Medulla oblongata (tissue), 1 donor: ENCODE measurements around the gene ETDC.
"Not testable (repeated sequence)": the region's sequence is repeated elsewhere in the genome, so short reads cannot be mapped to it uniquely, and the experiment has no call there.

ENCODE experiments used
- DNase-seq: peaks from one replicate; pipeline ENCODE4 v3.0.0-alpha.2; 2015; ENCODE audit errors: extremely low spot score

ETDC gene

DNA sequence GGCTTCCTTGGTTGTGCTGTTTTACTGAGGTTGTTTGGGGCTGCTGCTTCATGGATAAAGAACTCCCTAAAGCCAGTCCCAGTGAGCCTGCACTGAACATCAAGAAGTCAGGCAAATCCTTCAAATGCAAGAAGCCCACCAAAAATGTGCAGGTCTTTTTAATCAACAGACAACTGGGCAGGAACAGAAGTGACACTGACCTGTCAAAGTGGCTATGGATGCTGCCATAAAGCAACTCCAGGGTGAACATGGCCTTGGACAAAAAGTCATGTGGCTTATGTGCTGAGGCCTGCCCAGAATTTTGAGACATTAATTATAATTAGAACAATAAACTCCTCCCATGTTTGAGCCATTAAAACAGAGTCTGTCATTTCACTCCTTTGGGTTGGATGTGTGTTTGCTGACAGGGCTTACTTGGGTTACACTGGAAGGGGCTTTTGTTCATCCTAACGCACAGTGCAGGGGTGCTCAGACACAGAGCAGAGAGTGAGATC is at the start of gene ETDC:
Gene ETDC, plus strand, starts transcription at position 51 of the 494 bp plus-strand sequence. Its CDS starts 0 bp downstream, at position 51.
- no peak for DNase-seq

GRCh38 chrX:135260976-135261375 is 48.3 kb upstream of the ETDC start:
- not testable (repeated sequence) for DNase-seq

- DNase-seq: not testable (repeated sequence)
These were observed 45.9 kb upstream of the ETDC start for GRCh38 chrX:135263376-135263775.

DNA sequence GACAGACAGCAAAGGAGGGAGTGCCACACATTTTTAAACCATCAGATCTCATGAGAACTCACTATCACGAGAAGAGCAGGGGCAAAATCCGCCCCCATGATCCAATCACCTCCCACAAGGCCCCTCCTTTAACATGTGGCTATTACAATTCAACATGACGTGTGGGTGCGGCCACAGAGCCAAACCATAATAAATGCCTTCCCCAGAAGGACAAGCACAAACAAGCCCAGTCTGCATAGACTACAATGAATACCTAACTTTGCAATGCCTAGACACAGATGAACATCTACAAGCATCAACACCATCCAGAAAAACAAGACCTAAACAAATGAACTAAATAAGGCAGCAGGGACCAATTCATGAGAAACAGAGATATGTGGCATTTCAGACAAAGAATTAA is 45.1 kb upstream of the ETDC start:
- DNase-seq: no peak

DNA sequence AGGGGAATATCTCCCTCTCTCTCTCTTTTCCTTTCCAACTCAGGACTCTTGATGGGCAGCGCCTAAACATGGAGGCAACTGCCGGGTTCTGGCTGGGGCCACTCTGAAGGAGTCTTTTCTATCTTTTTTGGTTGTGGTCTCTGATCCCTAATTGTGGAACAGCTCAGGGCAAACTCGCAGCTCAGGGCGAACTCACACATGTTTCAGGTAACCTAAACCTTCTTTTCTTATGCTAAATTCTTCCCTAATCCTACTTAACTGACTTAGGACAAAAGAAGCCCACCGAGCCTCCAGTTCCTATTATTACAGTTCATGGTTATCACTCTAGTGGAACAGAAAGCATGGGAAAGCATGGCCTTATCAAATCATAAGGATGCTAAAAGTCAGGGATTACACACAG is 36.1 kb upstream of the ETDC start:
- DNase-seq: no peak

DNA sequence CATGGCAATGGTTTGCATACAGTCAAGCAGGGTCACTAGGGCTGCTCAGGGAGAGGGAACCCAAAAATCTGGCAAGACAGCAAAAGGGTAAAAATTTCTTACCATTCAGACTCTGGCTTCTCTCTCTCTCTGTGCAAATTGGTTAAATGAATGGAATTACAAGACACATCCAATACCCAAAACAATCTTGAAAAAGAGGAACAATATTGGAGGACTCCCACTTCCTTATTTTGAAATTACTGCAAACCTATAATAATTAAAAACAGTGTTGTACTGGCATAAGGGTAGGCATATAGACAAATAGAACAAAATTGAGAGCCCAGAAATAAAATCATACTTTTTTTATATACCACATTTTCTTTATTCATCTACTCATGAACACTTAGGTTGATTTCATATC is 33.3 kb upstream of the ETDC start:
- no peak for DNase-seq

GRCh38 chrX:135287266-135287823 is 21.9 kb upstream of the ETDC start:
- no peak for DNase-seq

- peak; percentile 54 for DNase-seq
These were observed 13.9 kb upstream of the ETDC start for GRCh38 chrX:135295238-135295943.

GRCh38 chrX:135295944-135296305 is 13.4 kb upstream of the ETDC start:
- no peak for DNase-seq

- no peak for DNase-seq
These were observed 6.9 kb upstream of the ETDC start for GRCh38 chrX:135302269-135302873.

DNA sequence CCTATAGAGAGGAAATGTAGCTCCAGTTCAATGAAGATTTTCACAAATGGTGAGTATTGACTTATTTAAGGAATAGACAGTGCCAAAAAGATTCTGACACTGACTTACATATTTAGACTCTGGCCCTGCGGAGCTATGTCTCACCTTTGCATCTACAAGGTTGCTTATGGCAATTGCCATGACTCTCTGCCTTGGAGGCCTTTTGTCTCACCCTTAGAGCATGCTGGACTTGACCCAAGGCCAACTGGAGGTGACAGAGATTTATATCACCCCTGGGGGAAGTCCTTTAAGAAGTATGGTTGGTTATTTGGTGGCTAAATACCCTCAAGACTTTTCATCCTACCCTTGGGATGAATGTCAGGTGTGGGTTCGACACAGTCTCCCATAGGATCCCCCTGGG is 4.5 kb upstream of the ETDC start:
- DNase-seq: no peak

DNA sequence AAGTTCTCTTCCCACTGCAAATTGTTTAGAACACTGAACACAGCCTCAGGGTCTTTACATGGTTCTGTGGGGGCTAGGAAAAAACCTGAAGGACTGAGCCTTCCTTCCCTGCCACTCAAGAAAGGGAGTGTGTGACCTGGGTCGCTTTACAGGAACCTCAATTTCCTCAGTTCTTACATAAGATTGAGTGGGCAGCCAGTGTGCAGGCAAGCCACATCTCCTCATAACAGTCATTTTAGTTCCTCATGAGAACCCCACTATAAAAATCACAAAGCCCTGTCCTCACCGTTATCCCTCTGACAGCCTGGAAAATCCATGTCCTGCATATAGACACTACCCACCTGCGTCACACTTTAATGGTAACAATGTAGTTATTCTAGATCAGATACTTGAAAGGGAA is 2.1 kb upstream of the ETDC start:
- no peak for DNase-seq

- DNase-seq: no peak
These were observed 880 bp upstream of the ETDC start for GRCh38 chrX:135308345-135308855.

DNA sequence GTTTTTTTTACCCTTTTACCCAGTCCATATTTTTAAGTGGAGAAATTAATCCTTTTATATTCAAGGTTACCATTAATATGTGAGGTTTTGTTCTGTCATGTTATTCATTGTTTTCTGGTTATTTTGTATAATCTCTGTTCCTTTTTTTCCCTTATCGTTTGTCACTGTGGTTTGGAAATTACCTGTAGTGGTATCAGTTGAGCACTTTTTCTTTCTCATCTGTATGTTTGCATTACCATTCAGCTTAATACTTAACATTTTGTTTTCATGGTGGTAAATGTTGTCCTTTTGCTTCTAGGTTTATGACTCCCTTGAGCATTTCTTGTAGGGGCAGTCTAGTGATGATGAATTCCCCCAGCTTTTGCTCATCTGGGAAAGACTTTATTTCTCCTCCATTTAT is 6.6 kb downstream of the ETDC start:
- no peak for DNase-seq

DNA sequence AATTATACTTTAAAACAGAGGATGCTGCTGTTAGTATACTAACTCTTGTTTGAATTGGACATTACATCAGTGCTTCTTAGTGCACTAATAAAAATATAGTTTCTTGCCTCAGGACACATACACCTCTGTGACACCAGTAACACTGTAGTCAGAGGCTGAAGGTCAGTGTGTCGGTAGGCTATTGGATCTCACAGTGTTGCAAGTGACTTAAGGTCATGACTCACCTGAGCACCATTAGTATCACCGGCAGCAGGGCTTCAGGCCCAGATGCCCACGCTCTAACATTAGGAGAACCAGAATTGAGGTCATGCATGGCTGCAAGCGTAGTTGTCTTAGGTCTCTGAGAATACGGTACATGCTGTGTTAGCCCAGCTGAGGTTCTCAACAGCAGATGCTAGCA is 15.2 kb downstream of the ETDC start:
- DNase-seq: no peak

GRCh38 chrX:135325036-135325818 is 15.9 kb downstream of the ETDC start:
- DNase-seq: not testable (repeated sequence)

DNA sequence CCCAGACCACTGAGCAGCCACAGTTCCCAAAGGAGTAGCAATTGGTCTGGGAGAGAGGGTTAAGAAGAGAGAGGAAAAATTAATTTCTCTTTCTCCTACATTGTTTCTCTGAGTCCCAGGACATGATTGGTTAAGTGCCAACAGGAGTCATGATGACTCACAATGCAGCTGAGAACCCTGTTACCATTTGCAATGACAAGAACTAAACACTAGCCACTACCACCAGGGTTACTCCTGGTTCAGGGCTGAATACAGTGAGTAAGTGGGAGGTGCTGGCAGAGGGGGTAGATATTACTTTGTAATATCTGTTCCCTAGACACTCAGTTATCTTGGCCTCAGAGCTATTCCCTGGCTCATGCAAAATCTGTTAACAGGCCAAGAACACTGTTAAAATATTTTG is 18.0 kb downstream of the ETDC start:
- no peak for DNase-seq

- no peak for DNase-seq
These were observed 19.2 kb downstream of the ETDC start for GRCh38 chrX:135328421-135329005.

DNA sequence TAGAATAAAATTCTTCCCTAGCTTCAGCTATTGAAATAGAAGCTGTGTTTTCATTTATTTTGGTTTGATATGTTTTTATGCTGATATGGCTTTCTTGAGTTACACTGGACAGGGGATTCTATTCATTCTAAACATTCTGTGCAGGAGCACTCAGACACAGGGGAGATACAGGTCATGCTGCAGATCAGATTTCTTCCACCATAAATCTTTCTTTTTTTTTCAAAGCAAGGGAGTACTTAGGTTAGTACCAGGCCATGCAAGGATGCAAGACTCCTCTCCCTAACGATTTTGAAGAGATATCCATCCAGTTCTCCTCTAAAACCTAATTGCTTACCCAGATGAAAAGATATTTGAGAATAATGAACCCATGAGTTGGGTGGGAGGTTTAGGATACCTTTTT is 21.4 kb downstream of the ETDC start:
- no peak for DNase-seq

DNA sequence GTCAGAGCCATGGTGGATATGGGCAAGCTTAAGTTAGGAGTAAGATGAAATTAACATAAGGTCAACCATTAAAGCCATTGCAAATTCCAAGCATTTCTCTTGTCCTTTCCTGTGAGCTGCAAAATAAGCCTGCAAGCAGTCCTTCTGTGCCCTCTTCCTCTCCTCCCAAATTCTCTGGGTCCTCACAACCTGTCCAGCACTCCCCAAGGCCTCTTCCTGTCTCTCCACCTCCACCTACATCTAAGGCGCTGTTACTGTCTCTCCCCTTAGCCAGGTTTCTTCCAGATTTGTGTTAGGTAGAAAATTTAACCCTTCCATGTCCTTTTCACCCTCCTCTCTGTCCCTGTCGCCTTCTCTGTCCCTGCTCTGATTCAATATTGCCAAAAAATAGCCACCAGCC is 22.2 kb downstream of the ETDC start:
- DNase-seq: no peak

DNA sequence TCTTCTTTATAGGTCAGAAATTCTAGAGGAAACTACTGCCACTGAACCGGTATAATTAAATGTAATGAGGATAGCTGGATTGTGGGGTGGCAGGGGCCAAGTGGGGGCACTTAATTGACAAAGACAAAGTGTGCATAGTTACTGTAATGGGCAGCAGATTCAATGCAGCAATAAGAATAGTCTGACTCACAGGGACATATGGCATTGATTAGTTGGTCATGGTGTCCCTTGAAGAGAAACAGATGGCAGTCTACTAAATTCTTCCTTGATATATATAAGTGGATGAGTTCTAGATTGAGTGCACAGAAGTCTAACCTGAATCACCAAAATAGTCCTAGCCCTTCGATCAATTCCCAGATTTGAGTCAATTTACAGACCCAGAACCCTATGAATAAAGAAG is 31.6 kb downstream of the ETDC start:
- no peak for DNase-seq

GRCh38 chrX:135345107-135345589 is 35.9 kb downstream of the ETDC start:
- DNase-seq: peak; percentile 9
